EL (cell line): Measurements from ENCODE around the gene TACR1.
"Not testable (repeated sequence)": the region's sequence is repeated elsewhere in the genome, so short reads cannot be mapped to it uniquely, and the experiment has no call there.

Experiments
- DNase-seq: peaks from one replicate; pipeline ENCODE4 v3.0.0-alpha.2; 2016

Gene TACR1

DNA sequence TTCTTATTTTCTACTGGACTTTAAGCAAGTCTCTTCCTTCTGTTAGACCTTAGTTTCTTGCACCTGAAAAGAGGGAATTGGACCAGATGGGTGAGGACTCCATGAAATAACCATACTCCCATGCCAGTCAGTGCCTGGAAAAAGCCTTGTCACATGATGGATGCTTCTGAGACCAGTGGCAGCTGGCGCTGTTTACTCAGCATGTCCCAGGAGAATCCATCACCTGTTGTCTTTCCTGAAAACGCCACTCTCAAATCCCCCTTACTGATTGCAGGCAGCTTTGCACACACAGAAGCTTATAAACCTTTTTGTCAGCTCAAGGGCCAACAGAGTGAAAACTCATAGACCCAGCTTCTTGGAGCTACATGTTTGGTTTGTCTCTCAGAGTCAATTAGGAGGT lies 123.2 kb downstream of the TACR1 start:
- DNase-seq, result no peak

- no peak for DNase-seq
These were observed 124.6 kb downstream of the TACR1 start for GRCh38 chr2:75074708-75075107.

DNA sequence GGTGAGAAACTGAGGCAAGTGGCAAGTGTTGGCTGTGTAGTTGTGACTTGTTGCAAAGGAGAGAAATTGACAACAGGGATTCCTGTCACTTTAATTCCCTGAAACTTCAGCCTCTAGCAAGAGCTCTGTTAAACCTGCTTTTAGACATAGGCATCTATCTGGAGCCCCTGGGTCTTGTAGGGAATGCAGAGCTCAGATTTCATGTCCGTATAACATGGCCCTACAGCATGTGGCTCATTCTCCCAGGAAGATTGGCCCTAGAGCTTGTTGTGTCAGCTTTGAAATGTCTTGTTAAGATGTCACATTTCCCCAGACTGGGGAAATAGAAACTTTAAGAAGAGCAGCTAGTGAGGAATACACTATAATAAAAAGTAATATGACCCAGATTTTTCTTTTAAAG lies 125.1 kb downstream of the TACR1 start:
- no peak for DNase-seq

DNA sequence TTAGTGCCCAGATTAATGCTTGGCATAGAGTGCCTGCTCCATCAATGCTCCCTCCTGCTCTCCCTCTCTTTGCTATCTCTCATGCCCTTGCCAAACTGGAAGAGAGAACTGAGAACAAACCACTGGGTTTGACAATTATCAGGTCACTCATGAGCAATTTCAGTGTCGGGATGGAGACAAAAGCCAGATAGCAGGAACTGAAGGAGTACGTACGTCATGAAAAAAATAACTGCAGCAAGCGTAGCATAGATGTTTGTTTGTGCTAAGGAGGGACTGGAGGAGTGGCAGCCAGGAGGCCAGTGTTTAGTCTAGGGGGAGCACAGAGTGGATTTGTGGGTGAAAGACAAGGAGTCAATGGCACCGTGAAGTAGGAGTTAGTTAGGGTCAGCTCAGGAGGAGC lies 127.6 kb downstream of the TACR1 start:
- no peak for DNase-seq

GRCh38 chr2:75068546-75068945 lies 130.8 kb downstream of the TACR1 start:
- no peak for DNase-seq

DNA sequence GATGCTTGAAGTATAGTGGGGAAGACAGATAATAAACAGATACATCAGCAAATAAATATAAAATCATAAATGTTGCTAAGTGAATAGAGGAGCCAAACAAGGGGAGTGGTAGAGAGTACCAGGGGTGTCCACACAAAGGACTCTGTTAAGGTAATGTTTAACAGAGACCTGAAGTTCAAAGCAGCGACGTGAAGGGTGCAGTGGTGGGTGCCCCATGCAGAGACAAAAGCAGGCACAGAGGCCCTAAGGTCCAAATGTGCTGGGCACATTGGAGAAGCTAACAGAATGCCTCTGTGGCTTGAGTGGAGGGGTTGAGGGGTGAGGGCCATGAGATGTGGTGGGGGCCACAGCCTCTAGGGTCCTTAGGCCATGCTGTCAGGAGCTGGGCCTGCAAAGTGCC lies 131.8 kb downstream of the TACR1 start:
- no peak for DNase-seq

DNA sequence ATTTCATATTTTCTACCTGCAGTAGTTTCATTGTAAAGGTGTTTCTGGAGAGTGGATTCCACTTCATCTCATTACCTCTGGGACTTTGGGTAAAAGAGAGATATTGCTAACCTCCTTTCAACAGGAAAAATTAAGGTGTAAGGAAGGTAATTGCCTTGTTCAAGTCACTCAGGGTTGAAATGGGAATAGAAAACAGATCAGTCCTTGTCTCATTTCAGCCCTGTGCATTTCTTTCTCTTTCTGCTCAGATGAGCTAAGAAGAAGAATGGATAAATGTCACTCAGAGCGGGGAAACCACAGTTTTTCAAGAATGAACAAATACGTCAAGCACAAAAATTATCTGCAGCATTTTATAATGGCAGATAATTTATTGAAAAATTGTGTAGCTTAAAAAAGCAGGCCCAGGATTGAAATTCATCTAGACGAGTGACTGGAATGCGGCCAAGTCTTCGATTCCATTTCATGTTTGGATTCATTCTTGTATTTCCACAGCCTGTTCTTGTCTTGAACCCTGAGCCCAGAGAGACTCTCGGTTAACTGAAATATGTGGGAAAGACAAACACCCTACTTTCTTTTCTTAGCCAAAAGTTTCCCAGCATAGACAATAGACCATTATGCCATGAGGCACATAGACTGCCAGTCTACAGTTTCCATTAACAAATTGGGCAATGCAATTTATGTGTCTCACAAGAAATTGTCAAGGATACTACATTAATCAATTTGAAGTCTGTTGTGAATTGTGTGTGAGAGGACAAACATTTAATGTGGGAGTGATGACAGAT lies 133.0 kb downstream of the TACR1 start:
- DNase-seq, result no peak

DNA sequence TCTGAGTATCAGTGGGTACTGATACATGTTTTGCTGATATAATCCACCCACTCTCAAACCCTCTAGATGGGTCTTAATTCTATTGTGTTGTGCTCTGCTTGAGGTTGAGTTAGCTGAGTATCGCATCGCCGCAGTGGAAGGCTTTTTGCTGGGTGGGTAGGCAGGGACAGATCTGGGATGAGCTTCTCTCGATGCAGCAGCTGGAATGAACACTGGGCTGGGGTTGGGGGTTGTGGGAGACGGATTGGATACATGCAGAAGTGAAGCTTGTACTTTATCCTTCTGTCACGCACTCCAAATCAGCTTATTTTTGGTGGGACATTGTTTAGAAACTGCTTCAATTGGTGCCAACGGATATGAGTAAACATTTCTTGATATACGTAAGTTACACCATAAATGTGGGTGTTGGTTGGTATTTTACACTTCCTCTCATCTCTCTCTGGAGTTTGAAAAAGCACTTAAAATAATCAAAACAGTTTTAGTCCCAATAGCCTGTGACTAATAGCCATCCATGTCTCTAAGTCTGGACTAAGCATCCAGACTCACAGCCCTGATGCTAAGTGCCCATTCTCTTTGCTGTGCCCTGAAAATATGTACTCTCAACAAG lies 133.8 kb downstream of the TACR1 start:
- peak; percentile 43 for DNase-seq

GRCh38 chr2:75064691-75065396 lies 134.5 kb downstream of the TACR1 start:
- peak; percentile 61 for DNase-seq

DNA sequence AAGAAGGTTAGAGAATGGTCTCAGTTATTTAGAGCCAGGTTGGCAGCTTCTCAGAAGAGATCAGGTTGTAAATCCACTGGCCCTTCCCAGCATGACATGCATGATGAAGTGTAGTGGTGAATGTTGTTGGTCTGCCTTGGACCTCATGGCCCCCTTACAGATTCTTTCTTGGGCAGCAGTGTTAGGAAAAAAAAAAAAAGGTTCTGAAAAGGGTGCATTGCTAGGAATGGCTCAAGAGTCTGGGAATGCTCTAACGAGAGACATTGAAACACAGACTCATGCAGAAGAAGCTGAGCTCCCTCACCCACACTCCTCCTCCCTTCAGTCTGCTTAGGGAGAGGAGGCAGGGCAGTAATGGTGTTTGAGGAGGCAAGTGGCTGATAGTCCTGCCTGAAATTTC lies 135.4 kb downstream of the TACR1 start:
- DNase-seq, result no peak

DNA sequence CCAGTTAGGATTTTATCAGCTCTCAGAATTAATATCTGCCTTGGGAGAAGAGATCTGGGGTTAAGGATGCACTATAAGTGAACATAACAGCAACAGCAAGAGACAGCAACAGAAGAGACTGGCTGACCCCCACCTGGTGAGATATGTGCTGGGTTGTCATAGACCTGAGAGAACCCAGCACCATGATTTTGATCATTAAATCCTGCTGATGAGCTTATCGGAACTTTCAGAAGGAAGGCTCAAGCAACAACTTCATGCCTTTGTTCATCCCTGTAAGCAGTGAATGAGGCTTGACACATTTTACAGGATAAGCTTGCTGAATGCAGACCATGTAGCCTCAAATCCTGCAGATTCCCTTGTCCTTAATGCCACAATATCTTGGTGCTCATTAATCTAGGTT lies 140.9 kb downstream of the TACR1 start:
- no peak for DNase-seq

GRCh38 chr2:75057150-75057549 lies 142.2 kb downstream of the TACR1 start:
- DNase-seq, result not testable (repeated sequence)

GRCh38 chr2:75055820-75056675 lies 143.3 kb downstream of the TACR1 start:
- DNase-seq, result no peak

DNA sequence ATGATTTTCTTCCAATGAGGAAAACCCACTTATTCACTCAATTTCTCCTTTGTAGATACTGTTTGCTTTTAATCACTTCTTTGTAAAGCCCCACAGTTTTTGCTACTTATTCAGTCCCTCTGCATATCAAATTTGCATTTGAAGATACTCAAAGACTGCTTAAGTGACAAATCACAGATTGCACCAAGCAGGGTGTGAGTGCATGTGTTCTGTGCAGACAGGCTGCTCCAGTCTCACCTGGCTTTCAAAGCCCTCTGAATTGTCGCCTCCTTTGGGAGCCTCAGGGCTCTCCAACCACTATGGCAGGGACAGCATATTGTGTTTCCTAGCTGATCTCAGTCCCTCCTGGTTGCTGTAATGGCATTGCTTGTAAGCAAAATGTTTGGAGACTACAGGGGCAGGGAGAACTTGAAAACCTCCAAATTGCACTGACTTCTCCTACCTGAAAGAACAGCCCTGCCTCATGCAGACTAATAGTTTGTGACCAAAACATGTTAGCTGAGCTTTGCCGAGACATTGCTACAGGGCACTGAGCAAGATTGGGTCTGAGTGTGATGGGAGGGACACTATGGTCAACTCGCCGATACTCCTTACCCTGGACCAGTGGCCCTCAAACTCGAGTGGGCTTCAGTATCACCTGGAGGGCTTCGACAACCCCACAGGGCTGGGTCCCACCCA lies 144.0 kb downstream of the TACR1 start:
- DNase-seq, result no peak

DNA sequence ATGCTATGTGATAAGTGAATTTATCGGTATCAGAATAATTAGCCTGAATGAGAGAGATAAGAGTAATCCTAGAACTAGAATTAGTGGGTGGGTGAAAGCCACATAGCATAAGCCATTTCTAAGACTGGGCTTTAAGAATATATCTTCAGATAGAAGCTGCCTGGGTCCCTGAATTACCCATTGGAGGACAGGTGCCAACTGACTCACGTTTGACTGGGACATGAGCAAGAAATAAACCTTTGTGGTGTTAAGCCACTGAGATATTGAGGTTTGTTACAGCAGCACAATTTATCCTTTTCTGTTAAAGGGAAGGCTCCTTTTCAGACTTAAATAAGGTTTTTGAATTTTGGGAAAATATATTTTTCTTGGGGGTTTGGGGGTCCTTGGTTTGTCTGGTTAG lies 145.0 kb downstream of the TACR1 start:
- no peak for DNase-seq

- DNase-seq, result peak; percentile 26
These were observed 145.7 kb downstream of the TACR1 start for GRCh38 chr2:75053484-75054112.

GRCh38 chr2:75047992-75048625 lies 151.2 kb downstream of the TACR1 start:
- peak; percentile 79 for DNase-seq

DNA sequence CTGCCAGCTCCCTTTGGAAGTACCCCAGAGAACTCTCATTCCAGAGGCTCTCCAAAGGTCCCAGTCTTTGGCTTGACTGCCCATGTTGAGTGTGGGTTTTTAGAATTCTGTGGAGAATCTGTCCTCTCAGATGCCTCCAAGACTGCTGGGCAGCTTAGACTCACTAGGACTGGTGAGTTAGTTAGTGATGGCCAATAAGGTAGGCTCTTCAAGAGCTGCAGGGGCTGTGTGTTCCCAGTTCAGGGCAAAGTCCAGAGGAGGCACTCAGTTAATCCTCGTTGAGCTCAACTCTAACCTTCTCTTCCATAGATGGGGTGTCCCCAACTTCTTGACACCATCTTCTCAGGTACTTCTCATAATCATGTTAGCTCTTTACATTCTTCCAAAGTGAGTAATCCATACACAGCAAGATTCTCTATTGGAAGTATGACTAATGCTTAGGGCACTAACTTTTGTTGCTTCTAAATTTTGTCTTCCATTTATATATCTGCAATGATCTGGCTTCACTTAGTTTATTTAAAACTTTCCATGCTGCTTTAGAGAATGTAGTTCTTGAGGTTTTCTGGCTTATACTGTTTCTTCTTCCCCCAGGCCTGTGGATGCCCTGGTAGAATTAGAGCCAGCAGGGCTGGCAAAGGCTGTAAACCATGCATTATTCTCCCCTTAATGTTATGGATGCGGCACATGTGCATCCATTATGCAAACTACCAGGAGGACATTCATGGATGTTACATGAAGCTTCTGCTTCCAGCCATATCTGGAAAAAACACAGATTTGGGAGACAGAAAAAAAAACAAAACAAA lies 151.9 kb downstream of the TACR1 start:
- DNase-seq, result peak; percentile 70

DNA sequence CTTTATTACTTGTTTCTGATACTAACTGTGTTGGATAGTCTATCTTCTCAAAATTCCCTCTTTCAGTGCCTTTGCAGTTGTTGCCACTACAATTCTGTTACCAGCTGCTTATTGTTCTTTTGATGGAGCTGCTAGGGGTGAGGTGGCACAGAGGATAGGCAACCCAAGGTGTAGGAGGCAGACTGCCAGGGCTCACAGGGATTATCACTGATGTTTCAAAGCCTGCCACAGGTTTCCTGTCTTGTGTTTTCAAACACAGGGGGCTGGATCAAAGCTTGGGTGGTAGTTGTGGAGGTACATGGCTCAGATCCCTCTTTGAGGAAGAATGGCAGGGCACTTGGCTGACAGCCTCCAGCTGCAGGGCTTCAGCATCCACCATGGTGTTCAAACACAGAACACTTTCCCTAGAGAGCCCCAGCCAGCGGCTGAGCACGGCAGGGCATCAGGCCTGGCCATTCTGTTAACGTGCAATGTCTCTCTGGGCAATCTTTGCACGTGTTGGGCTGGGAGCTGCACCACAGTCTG lies 153.7 kb downstream of the TACR1 start:
- DNase-seq, result no peak

DNA sequence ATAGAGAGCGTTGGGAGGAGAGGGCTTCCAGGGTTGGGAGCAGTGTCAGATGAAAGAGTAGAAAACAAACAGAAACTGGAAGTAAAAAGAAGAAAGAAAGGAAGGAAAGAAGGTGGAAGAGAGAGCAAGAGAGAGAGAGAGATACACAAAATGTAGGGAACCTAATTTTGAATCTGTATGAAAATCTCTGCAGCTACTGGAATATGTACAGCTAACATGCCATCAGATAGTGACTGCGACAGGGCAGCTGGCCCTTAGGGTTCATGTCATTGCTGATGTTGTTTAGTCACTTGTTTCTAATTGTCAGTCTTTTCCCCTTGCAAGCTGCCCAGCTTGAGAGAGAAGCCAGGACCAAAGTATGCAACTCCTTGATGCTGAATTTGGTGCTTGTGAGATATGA lies 155.0 kb downstream of the TACR1 start:
- no peak for DNase-seq
